Measurements from ENCODE around the gene NCEH1.

NCEH1 gene

DNA sequence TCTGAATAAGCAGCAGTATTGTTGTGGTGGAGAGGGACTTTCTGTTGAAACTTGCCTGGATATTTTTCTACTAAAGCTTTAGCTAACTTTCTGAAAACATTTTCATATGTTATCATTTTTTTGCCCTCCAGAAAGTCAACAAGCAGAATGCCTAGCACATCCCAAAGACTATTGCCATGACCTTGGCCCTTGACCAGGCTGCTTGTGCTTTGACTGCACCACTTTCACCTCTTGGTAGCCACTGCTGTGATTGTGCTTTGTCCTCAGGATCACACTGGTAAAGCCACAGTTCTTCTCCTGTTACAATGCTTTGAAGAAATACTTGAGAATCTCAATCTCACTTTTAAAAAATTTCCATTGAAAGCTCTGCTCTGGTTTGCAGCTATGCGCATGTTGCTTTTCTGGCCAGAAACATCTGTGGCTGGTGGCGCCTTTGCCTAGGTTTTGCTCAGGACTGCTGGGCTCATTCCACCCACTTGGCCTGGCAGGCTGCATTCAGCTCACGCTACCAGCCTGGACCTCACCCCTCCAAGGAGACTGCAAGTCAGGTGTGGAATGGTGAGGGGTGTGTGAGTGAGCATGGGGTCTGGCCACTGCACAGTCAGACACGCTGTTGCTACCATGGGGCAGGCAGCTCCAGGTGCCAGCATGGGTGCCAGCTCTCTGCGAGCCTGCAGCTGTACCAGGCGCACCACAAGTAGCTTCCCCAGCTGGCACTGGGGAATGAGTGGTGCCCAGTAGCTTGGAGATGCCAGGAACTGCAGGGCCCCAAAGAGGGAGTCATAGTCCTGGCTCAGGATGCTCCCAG is 97.8 kb downstream of the NCEH1 start:
- TF ChIP-seq TOX (CRISPR knock-in tag; IDR thresholded peaks at IDR 0.05; ENCODE audit: borderline replicate concordance) (no peak), BACH2 (CRISPR knock-in tag; IDR thresholded peaks at IDR 0.05; ENCODE audit: borderline replicate concordance) (no peak), ARNTL (CRISPR knock-in tag; IDR thresholded peaks at IDR 0.05; ENCODE audit: borderline replicate concordance, low read depth) (no peak), OSR1 (CRISPR knock-in tag; IDR thresholded peaks at IDR 0.05) (no peak), ESRRG (CRISPR knock-in tag; IDR thresholded peaks at IDR 0.05) (no peak), ZNF8 (CRISPR knock-in tag; IDR thresholded peaks at IDR 0.05) (no peak), ISL1 (CRISPR knock-in tag; IDR thresholded peaks at IDR 0.05) (no peak), SNAI2 (CRISPR knock-in tag; IDR thresholded peaks at IDR 0.05) (no peak), GLIS3 (CRISPR knock-in tag; IDR thresholded peaks at IDR 0.05) (no peak), CSDC2 (CRISPR knock-in tag; IDR thresholded peaks at IDR 0.05) (no peak), ZC3H10 (CRISPR knock-in tag; IDR thresholded peaks at IDR 0.05) (no peak), ZNF70 (CRISPR knock-in tag; IDR thresholded peaks at IDR 0.05) (no peak)
- no peak for ATAC-seq

DNA sequence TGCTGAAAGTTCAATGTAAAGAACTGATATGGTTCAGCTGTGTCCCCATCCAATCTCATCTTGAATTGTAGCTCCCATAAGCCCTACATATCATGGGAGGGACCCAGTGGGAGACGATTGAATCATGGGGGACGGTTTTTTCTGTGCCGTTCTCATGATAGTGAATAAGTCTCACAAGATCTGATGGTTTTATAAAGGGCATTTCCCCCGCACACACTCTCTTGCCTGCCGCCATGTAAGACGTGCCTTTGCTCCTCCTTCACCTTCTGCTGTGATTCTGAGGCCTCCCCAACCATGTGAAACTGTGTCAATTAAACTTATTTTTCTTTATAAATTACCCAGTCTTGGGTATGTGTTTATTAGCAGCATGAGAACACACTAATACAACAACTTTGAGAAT is 101.1 kb downstream of the NCEH1 start:
- no peak for ATAC-seq
- TF ChIP-seq CSDC2 (CRISPR knock-in tag; IDR thresholded peaks at IDR 0.05): no peak
- TF ChIP-seq, protein P1, sequence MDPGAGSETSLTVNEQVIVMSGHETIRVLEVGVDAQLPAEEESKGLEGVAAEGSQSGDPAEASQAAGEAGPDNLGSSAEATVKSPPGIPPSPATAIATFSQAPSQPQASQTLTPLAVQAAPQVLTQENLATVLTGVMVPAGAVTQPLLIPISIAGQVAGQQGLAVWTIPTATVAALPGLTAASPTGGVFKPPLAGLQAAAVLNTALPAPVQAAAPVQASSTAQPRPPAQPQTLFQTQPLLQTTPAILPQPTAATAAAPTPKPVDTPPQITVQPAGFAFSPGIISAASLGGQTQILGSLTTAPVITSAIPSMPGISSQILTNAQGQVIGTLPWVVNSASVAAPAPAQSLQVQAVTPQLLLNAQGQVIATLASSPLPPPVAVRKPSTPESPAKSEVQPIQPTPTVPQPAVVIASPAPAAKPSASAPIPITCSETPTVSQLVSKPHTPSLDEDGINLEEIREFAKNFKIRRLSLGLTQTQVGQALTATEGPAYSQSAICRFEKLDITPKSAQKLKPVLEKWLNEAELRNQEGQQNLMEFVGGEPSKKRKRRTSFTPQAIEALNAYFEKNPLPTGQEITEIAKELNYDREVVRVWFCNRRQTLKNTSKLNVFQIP (CRISPR knock-in tag; IDR thresholded peaks at IDR 0.05; ENCODE audit: borderline replicate concordance, low read depth): no peak
- TF ChIP-seq, protein P2, sequence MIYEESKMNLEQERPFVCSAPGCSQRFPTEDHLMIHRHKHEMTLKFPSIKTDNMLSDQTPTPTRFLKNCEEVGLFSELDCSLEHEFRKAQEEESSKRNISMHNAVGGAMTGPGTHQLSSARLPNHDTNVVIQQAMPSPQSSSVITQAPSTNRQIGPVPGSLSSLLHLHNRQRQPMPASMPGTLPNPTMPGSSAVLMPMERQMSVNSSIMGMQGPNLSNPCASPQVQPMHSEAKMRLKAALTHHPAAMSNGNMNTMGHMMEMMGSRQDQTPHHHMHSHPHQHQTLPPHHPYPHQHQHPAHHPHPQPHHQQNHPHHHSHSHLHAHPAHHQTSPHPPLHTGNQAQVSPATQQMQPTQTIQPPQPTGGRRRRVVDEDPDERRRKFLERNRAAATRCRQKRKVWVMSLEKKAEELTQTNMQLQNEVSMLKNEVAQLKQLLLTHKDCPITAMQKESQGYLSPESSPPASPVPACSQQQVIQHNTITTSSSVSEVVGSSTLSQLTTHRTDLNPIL (CRISPR knock-in tag; IDR thresholded peaks at IDR 0.05; ENCODE audit: low read depth): no peak
- TF ChIP-seq GLIS3 (CRISPR knock-in tag; IDR thresholded peaks at IDR 0.05): no peak
- no peak for TF ChIP-seq ARNTL (CRISPR knock-in tag; IDR thresholded peaks at IDR 0.05; ENCODE audit: borderline replicate concordance, low read depth)
- no peak for TF ChIP-seq ZC3H10 (CRISPR knock-in tag; IDR thresholded peaks at IDR 0.05)
- TF ChIP-seq, protein P3, sequence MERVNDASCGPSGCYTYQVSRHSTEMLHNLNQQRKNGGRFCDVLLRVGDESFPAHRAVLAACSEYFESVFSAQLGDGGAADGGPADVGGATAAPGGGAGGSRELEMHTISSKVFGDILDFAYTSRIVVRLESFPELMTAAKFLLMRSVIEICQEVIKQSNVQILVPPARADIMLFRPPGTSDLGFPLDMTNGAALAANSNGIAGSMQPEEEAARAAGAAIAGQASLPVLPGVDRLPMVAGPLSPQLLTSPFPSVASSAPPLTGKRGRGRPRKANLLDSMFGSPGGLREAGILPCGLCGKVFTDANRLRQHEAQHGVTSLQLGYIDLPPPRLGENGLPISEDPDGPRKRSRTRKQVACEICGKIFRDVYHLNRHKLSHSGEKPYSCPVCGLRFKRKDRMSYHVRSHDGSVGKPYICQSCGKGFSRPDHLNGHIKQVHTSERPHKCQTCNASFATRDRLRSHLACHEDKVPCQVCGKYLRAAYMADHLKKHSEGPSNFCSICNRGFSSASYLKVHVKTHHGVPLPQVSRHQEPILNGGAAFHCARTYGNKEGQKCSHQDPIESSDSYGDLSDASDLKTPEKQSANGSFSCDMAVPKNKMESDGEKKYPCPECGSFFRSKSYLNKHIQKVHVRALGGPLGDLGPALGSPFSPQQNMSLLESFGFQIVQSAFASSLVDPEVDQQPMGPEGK (CRISPR knock-in tag; IDR thresholded peaks at IDR 0.05; ENCODE audit: borderline replicate concordance): no peak
- TF ChIP-seq PPARA (CRISPR knock-in tag; IDR thresholded peaks at IDR 0.05; ENCODE audit: borderline replicate concordance): no peak
- TF ChIP-seq ZNF565 (CRISPR knock-in tag; conservative IDR thresholded peaks at IDR 0.05; ENCODE audit: low read depth): no peak
- TF ChIP-seq, protein P4, sequence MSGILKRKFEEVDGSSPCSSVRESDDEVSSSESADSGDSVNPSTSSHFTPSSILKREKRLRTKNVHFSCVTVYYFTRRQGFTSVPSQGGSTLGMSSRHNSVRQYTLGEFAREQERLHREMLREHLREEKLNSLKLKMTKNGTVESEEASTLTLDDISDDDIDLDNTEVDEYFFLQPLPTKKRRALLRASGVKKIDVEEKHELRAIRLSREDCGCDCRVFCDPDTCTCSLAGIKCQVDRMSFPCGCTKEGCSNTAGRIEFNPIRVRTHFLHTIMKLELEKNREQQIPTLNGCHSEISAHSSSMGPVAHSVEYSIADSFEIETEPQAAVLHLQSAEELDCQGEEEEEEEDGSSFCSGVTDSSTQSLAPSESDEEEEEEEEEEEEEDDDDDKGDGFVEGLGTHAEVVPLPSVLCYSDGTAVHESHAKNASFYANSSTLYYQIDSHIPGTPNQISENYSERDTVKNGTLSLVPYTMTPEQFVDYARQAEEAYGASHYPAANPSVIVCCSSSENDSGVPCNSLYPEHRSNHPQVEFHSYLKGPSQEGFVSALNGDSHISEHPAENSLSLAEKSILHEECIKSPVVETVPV (CRISPR knock-in tag; IDR thresholded peaks at IDR 0.05): no peak
- TF ChIP-seq ESRRG (CRISPR knock-in tag; IDR thresholded peaks at IDR 0.05): no peak
- TF ChIP-seq RARB (CRISPR knock-in tag; IDR thresholded peaks at IDR 0.05): no peak
- TF ChIP-seq ZNF8 (CRISPR knock-in tag; IDR thresholded peaks at IDR 0.05): no peak
- TF ChIP-seq, protein P5, sequence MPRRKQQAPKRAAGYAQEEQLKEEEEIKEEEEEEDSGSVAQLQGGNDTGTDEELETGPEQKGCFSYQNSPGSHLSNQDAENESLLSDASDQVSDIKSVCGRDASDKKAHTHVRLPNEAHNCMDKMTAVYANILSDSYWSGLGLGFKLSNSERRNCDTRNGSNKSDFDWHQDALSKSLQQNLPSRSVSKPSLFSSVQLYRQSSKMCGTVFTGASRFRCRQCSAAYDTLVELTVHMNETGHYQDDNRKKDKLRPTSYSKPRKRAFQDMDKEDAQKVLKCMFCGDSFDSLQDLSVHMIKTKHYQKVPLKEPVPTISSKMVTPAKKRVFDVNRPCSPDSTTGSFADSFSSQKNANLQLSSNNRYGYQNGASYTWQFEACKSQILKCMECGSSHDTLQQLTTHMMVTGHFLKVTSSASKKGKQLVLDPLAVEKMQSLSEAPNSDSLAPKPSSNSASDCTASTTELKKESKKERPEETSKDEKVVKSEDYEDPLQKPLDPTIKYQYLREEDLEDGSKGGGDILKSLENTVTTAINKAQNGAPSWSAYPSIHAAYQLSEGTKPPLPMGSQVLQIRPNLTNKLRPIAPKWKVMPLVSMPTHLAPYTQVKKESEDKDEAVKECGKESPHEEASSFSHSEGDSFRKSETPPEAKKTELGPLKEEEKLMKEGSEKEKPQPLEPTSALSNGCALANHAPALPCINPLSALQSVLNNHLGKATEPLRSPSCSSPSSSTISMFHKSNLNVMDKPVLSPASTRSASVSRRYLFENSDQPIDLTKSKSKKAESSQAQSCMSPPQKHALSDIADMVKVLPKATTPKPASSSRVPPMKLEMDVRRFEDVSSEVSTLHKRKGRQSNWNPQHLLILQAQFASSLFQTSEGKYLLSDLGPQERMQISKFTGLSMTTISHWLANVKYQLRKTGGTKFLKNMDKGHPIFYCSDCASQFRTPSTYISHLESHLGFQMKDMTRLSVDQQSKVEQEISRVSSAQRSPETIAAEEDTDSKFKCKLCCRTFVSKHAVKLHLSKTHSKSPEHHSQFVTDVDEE (CRISPR knock-in tag; IDR thresholded peaks at IDR 0.05): no peak
- no peak for TF ChIP-seq ZFP30 (CRISPR knock-in tag; IDR thresholded peaks at IDR 0.05)
- TF ChIP-seq TOX (CRISPR knock-in tag; IDR thresholded peaks at IDR 0.05; ENCODE audit: borderline replicate concordance): no peak
- TF ChIP-seq TCF4 (CRISPR knock-in tag; IDR thresholded peaks at IDR 0.05; ENCODE audit: borderline replicate concordance): no peak
- no peak for TF ChIP-seq OSR1 (CRISPR knock-in tag; IDR thresholded peaks at IDR 0.05)

Measured in SK-N-SH treated with all-trans-retinoic acid at 6 μM for 48 hours (cell line).